Hepatocyte (in vitro differentiated cells): ENCODE results near the gene GUCA1C. TPM values are rescaled to one million over a fixed set of nuclear protein-coding genes. Genes with fewer than 3 reads are reported as not detected.

Experiments
- DNase-seq: peaks from one replicate; pipeline ENCODE4 v3.0.0-alpha.2; 2016; ENCODE audit warnings: low spot score
- H2AFZ ChIP-seq: fragments of 200-600 bp; sonication (generic); 2 replicates; pipeline ENCODE4 v1.6.0; 2016; ENCODE audit warnings: antibody characterized with exemption, mild to moderate bottlenecking
- H3K27ac ChIP-seq: fragments of 200-600 bp; sonication (generic); 2 replicates; pipeline ENCODE4 v1.5.1; 2016; ENCODE audit warnings: mild to moderate bottlenecking
- H3K27me3 ChIP-seq: fragments of 200-600 bp; sonication (generic); 2 replicates; pipeline ENCODE4 v1.6.1; 2016
- H3K36me3 ChIP-seq: fragments of 200-600 bp; sonication (generic); replicated peaks from 2 replicates; pipeline ENCODE4 v1.5.1; 2016; ENCODE audit warnings: low read depth; ENCODE audit not compliant: insufficient read depth
- H3K4me1 ChIP-seq: fragments of 200-600 bp; sonication (generic); 2 replicates; pipeline ENCODE4 v1.5.1; 2016; ENCODE audit warnings: mild to moderate bottlenecking, moderate library complexity; ENCODE audit not compliant: insufficient read depth
- H3K4me2 ChIP-seq: fragments of 200-600 bp; sonication (generic); 2 replicates; pipeline ENCODE4 v1.6.0; 2016
- H3K4me3 ChIP-seq: fragments of 200-600 bp; sonication (generic); 2 replicates; pipeline ENCODE4 v1.5.1; 2016; ENCODE audit warnings: mild to moderate bottlenecking
- H3K79me2 ChIP-seq: fragments of 200-600 bp; sonication (generic); 2 replicates; pipeline ENCODE4 v1.6.0; 2017; ENCODE audit warnings: mild to moderate bottlenecking
- H3K9me2 ChIP-seq: fragments of 200-600 bp; sonication (generic); replicated peaks from 2 replicates; pipeline ENCODE4 v1.6.0; 2017; ENCODE audit warnings: mild to moderate bottlenecking; ENCODE audit not compliant: insufficient read depth
- H3K9me3 ChIP-seq: fragments of 200-600 bp; sonication (generic); 2 replicates; pipeline ENCODE4 v1.5.1; 2016; ENCODE audit warnings: low read depth, mild to moderate bottlenecking
- H4K20me1 ChIP-seq: fragments of 200-600 bp; sonication (generic); 2 replicates; pipeline ENCODE4 v1.6.0; 2016; ENCODE audit warnings: mild to moderate bottlenecking; ENCODE audit not compliant: insufficient read depth, poor library complexity, severe bottlenecking
- EZH2 ChIP-seq: fragments of 200-600 bp; sonication (generic); IDR thresholded peaks from 2 replicates; pipeline ENCODE4 v1.6.1; 2016; ENCODE audit warnings: antibody characterized with exemption, mild to moderate bottlenecking, borderline replicate concordance
- EZH2phosphoT487 ChIP-seq: fragments of 200-600 bp; sonication (generic); IDR thresholded peaks from one replicate; pipeline ENCODE4 v1.6.1; 2018; ENCODE audit warnings: antibody characterized with exemption, mild to moderate bottlenecking, low read depth, moderate library complexity; ENCODE audit not compliant: unreplicated experiment, severe bottlenecking
- WGBS: methylation state at CpG from one replicate; pipeline ENCODE4 v1.1.6; 2016; ENCODE audit warnings: low lambda C conversion rate; ENCODE audit errors: missing lambda C conversion rate; 5-methylcytosine and 5-hydroxymethylcytosine counted together
- polyA plus RNA-seq: library from polyadenylated mRNA; unstranded; fragments of >200 nt; fragmentation: Nextera tagmentation; extraction: Ambion mirVana; gene quantifications from 2 replicates; pipeline ENCODE4 v1.2.1, GENCODE V29; 2016
- total RNA-seq: library from RNA; depleted of rRNA; stranded (reverse); fragments of >200 nt; gene quantifications from 2 replicates; pipeline ENCODE4 v1.2.3, GENCODE V29; 2014
- TF ChIP-seq, protein P1 (sequence below): fragments of 200-600 bp; sonication (generic); IDR thresholded peaks from 2 replicates; pipeline ENCODE4 v1.5.1; 2016; ENCODE audit warnings: antibody characterized with exemption, mild to moderate bottlenecking; ENCODE audit not compliant: poor library complexity

The GUCA1C gene, protein sequence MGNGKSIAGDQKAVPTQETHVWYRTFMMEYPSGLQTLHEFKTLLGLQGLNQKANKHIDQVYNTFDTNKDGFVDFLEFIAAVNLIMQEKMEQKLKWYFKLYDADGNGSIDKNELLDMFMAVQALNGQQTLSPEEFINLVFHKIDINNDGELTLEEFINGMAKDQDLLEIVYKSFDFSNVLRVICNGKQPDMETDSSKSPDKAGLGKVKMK
- total RNA-seq: 0.28 TPM in 1 of 2 replicates, not detected in the other
- polyA plus RNA-seq: not detected in 2 replicates

DNA sequence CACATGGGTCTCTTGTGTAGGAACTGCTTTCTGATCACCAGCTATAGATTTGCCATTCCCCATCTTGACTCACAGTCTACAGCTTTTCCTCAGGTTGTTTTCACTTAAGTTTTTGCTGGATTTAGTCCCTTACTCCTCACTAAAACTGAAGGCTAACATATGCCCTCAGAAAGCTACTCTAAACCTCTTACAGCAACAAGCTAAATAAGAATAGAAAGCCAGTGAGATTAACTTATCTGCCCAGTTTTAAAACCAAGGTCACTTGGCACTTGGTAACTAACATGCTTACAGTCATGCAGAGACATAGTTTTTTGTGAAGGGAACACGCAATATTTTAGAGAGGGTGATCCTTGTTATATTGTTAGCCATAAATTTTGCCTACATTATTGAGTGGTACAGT, at the start of gene GUCA1C:
Gene GUCA1C, minus strand, starts transcription at position 180 of the 400 bp plus-strand sequence. Its CDS starts 117 bp downstream, at position 63.
- Histone ChIP-seq H3K79me2 (no peaks in the 10 kb centered on the region), H2AFZ (no peak within 1 kb of the TSS), H3K4me2 (no peak within 1 kb of the TSS), H3K36me3 (no peaks in the 10 kb centered on the region), H4K20me1 (no peaks in the 10 kb centered on the region), H3K27ac (no peak within 1 kb of the TSS), H3K9me2 (no peaks in the 10 kb centered on the region), H3K4me3 (no peak within 1 kb of the TSS), H3K9me3 (no peaks in the 10 kb centered on the region), H3K4me1 (no peaks in the 10 kb centered on the region), H3K27me3 (no peaks in the 10 kb centered on the region)
- 87% methylated on average over 1 of the region's 1 CpG for WGBS
- TF ChIP-seq, protein P1, sequence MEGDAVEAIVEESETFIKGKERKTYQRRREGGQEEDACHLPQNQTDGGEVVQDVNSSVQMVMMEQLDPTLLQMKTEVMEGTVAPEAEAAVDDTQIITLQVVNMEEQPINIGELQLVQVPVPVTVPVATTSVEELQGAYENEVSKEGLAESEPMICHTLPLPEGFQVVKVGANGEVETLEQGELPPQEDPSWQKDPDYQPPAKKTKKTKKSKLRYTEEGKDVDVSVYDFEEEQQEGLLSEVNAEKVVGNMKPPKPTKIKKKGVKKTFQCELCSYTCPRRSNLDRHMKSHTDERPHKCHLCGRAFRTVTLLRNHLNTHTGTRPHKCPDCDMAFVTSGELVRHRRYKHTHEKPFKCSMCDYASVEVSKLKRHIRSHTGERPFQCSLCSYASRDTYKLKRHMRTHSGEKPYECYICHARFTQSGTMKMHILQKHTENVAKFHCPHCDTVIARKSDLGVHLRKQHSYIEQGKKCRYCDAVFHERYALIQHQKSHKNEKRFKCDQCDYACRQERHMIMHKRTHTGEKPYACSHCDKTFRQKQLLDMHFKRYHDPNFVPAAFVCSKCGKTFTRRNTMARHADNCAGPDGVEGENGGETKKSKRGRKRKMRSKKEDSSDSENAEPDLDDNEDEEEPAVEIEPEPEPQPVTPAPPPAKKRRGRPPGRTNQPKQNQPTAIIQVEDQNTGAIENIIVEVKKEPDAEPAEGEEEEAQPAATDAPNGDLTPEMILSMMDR: no peak
- TF ChIP-seq EZH2 (no peak), EZH2phosphoT487 (no peak)
- DNase-seq: no peak

DNA sequence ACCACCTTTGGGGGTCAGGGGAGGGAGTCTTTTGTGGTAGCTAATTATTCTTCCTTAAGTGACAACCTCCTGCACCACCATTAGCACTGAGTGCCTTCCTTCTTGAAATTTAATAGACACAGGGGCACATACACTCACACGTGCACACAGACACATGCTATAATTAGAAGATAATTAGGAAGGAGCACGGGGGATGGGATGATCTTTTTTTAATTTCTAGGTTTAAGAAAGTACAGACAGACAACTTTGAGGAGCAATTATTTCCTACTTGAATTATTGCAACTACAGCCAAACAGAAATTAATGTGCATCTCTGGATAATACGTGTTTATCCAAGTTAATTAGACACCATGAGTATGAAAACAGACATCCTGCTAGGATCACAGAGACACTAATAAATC, 44.8 kb upstream of the GUCA1C start:
- H3K27me3 ChIP-seq: no peaks in the 10 kb centered on the region
- TF ChIP-seq EZH2phosphoT487: no peak
- TF ChIP-seq, protein P1: no peak
- TF ChIP-seq EZH2: no peak
- no peak overlapping the region for H3K4me3 ChIP-seq
- no peaks in the 10 kb centered on the region for H4K20me1 ChIP-seq
- no peaks in the 10 kb centered on the region for H3K79me2 ChIP-seq
- no peaks in the 10 kb centered on the region for H3K4me1 ChIP-seq
- H3K9me3 ChIP-seq: no peaks in the 10 kb centered on the region
- DNase-seq: no peak
- no peak overlapping the region for H2AFZ ChIP-seq
- H3K36me3 ChIP-seq: no peaks in the 10 kb centered on the region
- H3K4me2 ChIP-seq: no peak overlapping the region
- no peak overlapping the region for H3K27ac ChIP-seq
- 78% methylated on average over 3 of the region's 3 CpGs for WGBS
- H3K9me2 ChIP-seq: no peaks in the 10 kb centered on the region

DNA sequence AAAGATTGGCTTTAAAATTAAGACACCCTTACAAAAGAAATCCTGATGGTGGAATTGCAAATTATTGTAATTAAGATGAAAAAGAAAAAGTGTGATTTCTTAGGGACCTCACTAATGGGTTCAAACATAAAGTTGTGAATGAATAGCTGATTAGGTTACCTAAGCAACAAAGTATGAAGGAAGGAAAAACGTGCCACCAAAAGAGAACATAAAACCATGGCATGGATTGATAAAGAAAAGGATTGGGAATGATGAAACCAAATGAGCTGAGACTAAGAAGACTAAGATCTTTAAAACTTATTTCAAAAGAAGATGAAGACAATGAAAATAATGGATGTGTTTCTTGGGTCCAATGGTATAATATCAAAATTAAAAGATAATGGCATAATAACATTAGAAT, 32.2 kb upstream of the GUCA1C start:
- H3K9me3 ChIP-seq: no peaks in the 10 kb centered on the region
- no peak for DNase-seq
- no peak overlapping the region for H3K27ac ChIP-seq
- H4K20me1 ChIP-seq: no peaks in the 10 kb centered on the region
- H3K4me1 ChIP-seq: no peaks in the 10 kb centered on the region
- no peaks in the 10 kb centered on the region for H3K36me3 ChIP-seq
- 5% methylated on average over 1 of the region's 1 CpG for WGBS
- no peaks in the 10 kb centered on the region for H3K27me3 ChIP-seq
- no peak overlapping the region for H2AFZ ChIP-seq
- H3K79me2 ChIP-seq: no peaks in the 10 kb centered on the region
- H3K4me3 ChIP-seq: no peak overlapping the region
- TF ChIP-seq EZH2phosphoT487: no peak
- TF ChIP-seq EZH2: no peak
- no peak overlapping the region for H3K4me2 ChIP-seq
- no peaks in the 10 kb centered on the region for H3K9me2 ChIP-seq

DNA sequence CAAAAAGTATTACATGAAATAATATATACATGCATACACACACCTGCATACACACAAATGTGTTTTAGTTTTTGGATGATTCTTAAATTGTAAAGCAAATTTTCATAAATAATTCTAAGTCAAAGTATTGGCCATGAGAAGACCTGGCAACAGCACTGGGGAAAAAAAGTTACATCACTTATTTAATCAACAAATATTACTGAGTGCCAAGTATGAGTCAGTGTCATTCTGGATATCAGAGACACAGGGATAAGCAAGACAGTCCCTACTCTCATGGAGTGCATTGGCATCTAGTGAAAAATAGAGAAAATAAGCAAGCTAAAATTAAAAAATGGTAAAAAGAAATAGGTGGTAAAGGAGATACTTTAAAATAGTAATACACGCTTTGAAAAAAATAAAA, 29.4 kb upstream of the GUCA1C start:
- TF ChIP-seq EZH2phosphoT487 (no peak), EZH2 (no peak)
- TF ChIP-seq, protein P1: no peak
- no peak for DNase-seq
- Histone ChIP-seq H4K20me1 (no peaks in the 10 kb centered on the region), H3K27me3 (no peaks in the 10 kb centered on the region), H3K4me3 (no peak overlapping the region), H3K9me3 (no peaks in the 10 kb centered on the region), H2AFZ (no peak overlapping the region), H3K4me1 (no peaks in the 10 kb centered on the region), H3K79me2 (no peaks in the 10 kb centered on the region), H3K36me3 (no peaks in the 10 kb centered on the region), H3K4me2 (no peak overlapping the region), H3K27ac (no peak overlapping the region), H3K9me2 (no peaks in the 10 kb centered on the region)
- WGBS: 100% methylated on average over 1 of the region's 1 CpG
